ENCODE measurements around the gene WDR41.

- TF ChIP-seq POLR2A (IDR thresholded peaks at IDR 0.05; ENCODE audit: borderline replicate concordance, extremely low read depth, insufficient read depth, insufficient read length) (no peak), MAX (IDR thresholded peaks at IDR 0.05) (no peak), CTCF (IDR thresholded peaks at IDR 0.05 in 2 of 3, conservative IDR thresholded peaks at IDR 0.05 in 1 of 3; ENCODE audit: borderline replicate concordance in 1 of 3, insufficient read depth in 1 of 3, low read depth in 2 of 3, low read length in 2 of 3) (no peak), EGR1 (IDR thresholded peaks at IDR 0.05; ENCODE audit: low read depth) (no peak), POLR2AphosphoS5 (IDR thresholded peaks at IDR 0.05; ENCODE audit: low read depth, low read length) (no peak), YY1 (IDR thresholded peaks at IDR 0.05; ENCODE audit: extremely low read depth, insufficient replicate concordance, low read depth, low read length) (no peak), ZNF274 (IDR thresholded peaks at IDR 0.05; ENCODE audit: low read depth, low read length) (no peak), EZH2 (IDR thresholded peaks at IDR 0.05) (no peak), RAD21 (IDR thresholded peaks at IDR 0.05; ENCODE audit: low read depth) (no peak), EZH2phosphoT487 (IDR thresholded peaks at IDR 0.05; ENCODE audit: borderline replicate concordance) (no peak), SIN3A (IDR thresholded peaks at IDR 0.05; ENCODE audit: low read depth) (no peak)
- TF ChIP-seq, protein P1, sequence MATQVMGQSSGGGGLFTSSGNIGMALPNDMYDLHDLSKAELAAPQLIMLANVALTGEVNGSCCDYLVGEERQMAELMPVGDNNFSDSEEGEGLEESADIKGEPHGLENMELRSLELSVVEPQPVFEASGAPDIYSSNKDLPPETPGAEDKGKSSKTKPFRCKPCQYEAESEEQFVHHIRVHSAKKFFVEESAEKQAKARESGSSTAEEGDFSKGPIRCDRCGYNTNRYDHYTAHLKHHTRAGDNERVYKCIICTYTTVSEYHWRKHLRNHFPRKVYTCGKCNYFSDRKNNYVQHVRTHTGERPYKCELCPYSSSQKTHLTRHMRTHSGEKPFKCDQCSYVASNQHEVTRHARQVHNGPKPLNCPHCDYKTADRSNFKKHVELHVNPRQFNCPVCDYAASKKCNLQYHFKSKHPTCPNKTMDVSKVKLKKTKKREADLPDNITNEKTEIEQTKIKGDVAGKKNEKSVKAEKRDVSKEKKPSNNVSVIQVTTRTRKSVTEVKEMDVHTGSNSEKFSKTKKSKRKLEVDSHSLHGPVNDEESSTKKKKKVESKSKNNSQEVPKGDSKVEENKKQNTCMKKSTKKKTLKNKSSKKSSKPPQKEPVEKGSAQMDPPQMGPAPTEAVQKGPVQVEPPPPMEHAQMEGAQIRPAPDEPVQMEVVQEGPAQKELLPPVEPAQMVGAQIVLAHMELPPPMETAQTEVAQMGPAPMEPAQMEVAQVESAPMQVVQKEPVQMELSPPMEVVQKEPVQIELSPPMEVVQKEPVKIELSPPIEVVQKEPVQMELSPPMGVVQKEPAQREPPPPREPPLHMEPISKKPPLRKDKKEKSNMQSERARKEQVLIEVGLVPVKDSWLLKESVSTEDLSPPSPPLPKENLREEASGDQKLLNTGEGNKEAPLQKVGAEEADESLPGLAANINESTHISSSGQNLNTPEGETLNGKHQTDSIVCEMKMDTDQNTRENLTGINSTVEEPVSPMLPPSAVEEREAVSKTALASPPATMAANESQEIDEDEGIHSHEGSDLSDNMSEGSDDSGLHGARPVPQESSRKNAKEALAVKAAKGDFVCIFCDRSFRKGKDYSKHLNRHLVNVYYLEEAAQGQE (IDR thresholded peaks at IDR 0.05; ENCODE audit: low read depth), result no peak
Measured at GRCh38 chr5:77425998-77426659, 66.0 kb downstream of the WDR41 start.

Measured in HCT116 (cell line).